Adrenal gland (tissue), 12 donors: ENCODE data around the gene RPN1. TPM values are rescaled to one million over a fixed set of nuclear protein-coding genes. Genes with fewer than 3 reads are reported as not detected.

Source experiments
- DNase-seq, 7 donors: peaks; one replicate each; pipeline ENCODE4 v3.0.0-alpha.2; 2019 to 2020
- H3K27ac ChIP-seq, 5 donors: fragments of 200-600 bp; sonication (generic) in 4 of 5; 1 replicate in 3 of 5; 2 replicates in 2 of 5; pipeline versions ENCODE4 v1.5.1 to v1.8.0; 2016 to 2020; ENCODE audit warnings: mild to moderate bottlenecking in 1 of 5
- H3K27me3 ChIP-seq: fragments of 200-600 bp; 2 replicates; pipeline ENCODE4 v1.8.0; 2021
- H3K36me3 ChIP-seq, 2 donors: fragments of 200-600 bp; replicated peaks in 1 of 2; 1 replicate in 1 of 2; 2 replicates in 1 of 2; pipeline versions ENCODE4 v1.5.1 to v1.8.0; 2018 to 2022
- H3K4me1 ChIP-seq, 2 donors: fragments of 200-600 bp; replicated peaks in 1 of 2; 1 replicate in 1 of 2; 2 replicates in 1 of 2; pipeline versions ENCODE4 v1.5.1 to v1.8.0; 2018 to 2021
- H3K4me3 ChIP-seq, 4 donors: fragments of 200-600 bp; sonication (generic) in 3 of 4; one replicate each; pipeline ENCODE4 v1.5.1; 2016 to 2018
- H3K9me3 ChIP-seq, 3 donors: fragments of 200-600 bp; sonication (generic) in 1 of 3; replicated peaks in 1 of 3; 1 replicate in 2 of 3; 2 replicates in 1 of 3; pipeline versions ENCODE4 v1.5.1 to v1.8.0; 2016 to 2021
- POLR2A ChIP-seq, 2 donors: fragments of 450-650 bp; IDR thresholded peaks; one replicate each; pipeline ENCODE4 v1.6.1; 2017; ENCODE audit warnings: antibody characterized with exemption in 2 of 2, mild to moderate bottlenecking in 2 of 2, moderate library complexity in 1 of 2
- WGBS, 4 donors: extraction: QIAGEN DNeasy Blood & Tissue Kit in 2 of 4; methylation state at CpG; one replicate each; pipeline versions ENCODE4 v1.1.5 to v1.1.7; 2013 to 2017; 5-methylcytosine and 5-hydroxymethylcytosine counted together
- intact Hi-C, 2 donors: fragments of 100-400 bp; cut with DNase I; formaldehyde crosslinking; loops; one replicate each; pipeline versions ENCODE4 v1.14.1 to v1.15.0; 2022 to 2023
- polyA plus RNA-seq, 3 donors: library from polyadenylated mRNA; stranded (reverse); fragments of 200-250 nt in 2 of 3; fragments of 350-450 nt in 1 of 3; fragmentation: Illumina TruSeq in 1 of 3; extraction: RNeasy Lipid Tissue Mini Kit (QIAGEN cat#74804) in 1 of 3; gene quantifications; one replicate each; pipeline ENCODE4 v1.2.3, GENCODE V29; 2013 to 2014
- total RNA-seq, 9 donors: library from RNA; depleted of rRNA in 4 of 9; stranded (reverse); fragments of >200 nt in 4 of 9; fragments of 120-200 nt in 1 of 9; fragmentation: NEBNext Ultra II Directional in 1 of 9; extraction: Animal tissue kit (Norgen Biotek cat#: 25700) in 1 of 9; gene quantifications; one replicate each; pipeline versions ENCODE4 v1.1.0 to v1.2.4, GENCODE V29; 2013 to 2023
- TF ChIP-seq, protein P1 (sequence below), 6 experiments: fragments of 450-650 bp in 4 of 6; fragments of 200-600 bp in 2 of 6; sonication (generic) in 1 of 6; IDR thresholded peaks; 1 replicate in 5 of 6; 2 replicates in 1 of 6; pipeline versions ENCODE4 v1.5.1 to v1.8.0; 2016 to 2021; ENCODE audit warnings: antibody characterized with exemption in 6 of 6, mild to moderate bottlenecking in 2 of 6, moderate library complexity in 1 of 6
- donor health status: healthy with polysubstance abuse.
- donor health status: Bipolar disorder and iron deficiency.
- donor health status: DM: yes; HTN: yes; CAD: no.
- donor health status: DM: no; HTN: no; CAD: no.
- donor health status: DM: no; HTN: no; CAD: no.
- donor health status: DM: yes; HTN: yes; CAD: no.

Gene RPN1
- total and polyA plus RNA-seq, 12 donors, result 35.9 to 299 (median 227) TPM

GRCh38 chr3:128616516-128617269 lies 33.9 kb downstream of the RPN1 start:
- intact Hi-C loops, result loop anchor here (5.0 to 10.0 kb wide), 3 partner anchors 58 to 231 kb away; no protein-coding TSS in a partner anchor
- TF ChIP-seq, protein P1, sequence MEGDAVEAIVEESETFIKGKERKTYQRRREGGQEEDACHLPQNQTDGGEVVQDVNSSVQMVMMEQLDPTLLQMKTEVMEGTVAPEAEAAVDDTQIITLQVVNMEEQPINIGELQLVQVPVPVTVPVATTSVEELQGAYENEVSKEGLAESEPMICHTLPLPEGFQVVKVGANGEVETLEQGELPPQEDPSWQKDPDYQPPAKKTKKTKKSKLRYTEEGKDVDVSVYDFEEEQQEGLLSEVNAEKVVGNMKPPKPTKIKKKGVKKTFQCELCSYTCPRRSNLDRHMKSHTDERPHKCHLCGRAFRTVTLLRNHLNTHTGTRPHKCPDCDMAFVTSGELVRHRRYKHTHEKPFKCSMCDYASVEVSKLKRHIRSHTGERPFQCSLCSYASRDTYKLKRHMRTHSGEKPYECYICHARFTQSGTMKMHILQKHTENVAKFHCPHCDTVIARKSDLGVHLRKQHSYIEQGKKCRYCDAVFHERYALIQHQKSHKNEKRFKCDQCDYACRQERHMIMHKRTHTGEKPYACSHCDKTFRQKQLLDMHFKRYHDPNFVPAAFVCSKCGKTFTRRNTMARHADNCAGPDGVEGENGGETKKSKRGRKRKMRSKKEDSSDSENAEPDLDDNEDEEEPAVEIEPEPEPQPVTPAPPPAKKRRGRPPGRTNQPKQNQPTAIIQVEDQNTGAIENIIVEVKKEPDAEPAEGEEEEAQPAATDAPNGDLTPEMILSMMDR (IDR thresholded peaks at IDR 0.05), result no peak
- no peak for TF ChIP-seq POLR2A (IDR thresholded peaks at IDR 0.05)
- H3K27ac ChIP-seq, result peak overlapping the region in 3 of 5 donors; percentile 68 to 91 (median 87)
- H3K27me3 ChIP-seq, result no peaks in the 10 kb centered on the region
- H3K4me1 ChIP-seq, result peaks cover 15 to 24% of the 10 kb centered on the region in 2 donors
- 76 to 96% (median 85%) methylated on average over 3 to 16 of the region's 16 CpGs for WGBS, 4 donors
- peaks cover 0 to 17% of the 10 kb centered on the region in 2 donors for H3K36me3 ChIP-seq
- H3K4me3 ChIP-seq, result peak overlapping the region in 1 of 4 donors; percentile 75
- H3K9me3 ChIP-seq, result no peaks in the 10 kb centered on the region
- peak in 2 of 7 donors; percentile 17 to 36 for DNase-seq

- intact Hi-C loops, result loop anchor here in 1 of 2 donors (10.0 kb wide), 2 partner anchors 61 to 181 kb away; no protein-coding TSS in a partner anchor
- Histone ChIP-seq H3K27ac (no peak overlapping the region), H3K4me1 (peaks cover 12 to 15% of the 10 kb centered on the region in 2 donors), H3K27me3 (no peaks in the 10 kb centered on the region), H3K9me3 (no peaks in the 10 kb centered on the region), H3K4me3 (no peak overlapping the region), H3K36me3 (no peaks in the 10 kb centered on the region)
- WGBS, 4 donors, result 82 to 100% (median 93%) methylated on average over 1 of the region's 1 CpG
- TF ChIP-seq, protein P1 (IDR thresholded peaks at IDR 0.05), result no peak
- TF ChIP-seq POLR2A (IDR thresholded peaks at IDR 0.05), result no peak
- DNase-seq, result no peak
Measured at GRCh38 chr3:128614076-128614475, 36.5 kb downstream of the RPN1 start.

DNA sequence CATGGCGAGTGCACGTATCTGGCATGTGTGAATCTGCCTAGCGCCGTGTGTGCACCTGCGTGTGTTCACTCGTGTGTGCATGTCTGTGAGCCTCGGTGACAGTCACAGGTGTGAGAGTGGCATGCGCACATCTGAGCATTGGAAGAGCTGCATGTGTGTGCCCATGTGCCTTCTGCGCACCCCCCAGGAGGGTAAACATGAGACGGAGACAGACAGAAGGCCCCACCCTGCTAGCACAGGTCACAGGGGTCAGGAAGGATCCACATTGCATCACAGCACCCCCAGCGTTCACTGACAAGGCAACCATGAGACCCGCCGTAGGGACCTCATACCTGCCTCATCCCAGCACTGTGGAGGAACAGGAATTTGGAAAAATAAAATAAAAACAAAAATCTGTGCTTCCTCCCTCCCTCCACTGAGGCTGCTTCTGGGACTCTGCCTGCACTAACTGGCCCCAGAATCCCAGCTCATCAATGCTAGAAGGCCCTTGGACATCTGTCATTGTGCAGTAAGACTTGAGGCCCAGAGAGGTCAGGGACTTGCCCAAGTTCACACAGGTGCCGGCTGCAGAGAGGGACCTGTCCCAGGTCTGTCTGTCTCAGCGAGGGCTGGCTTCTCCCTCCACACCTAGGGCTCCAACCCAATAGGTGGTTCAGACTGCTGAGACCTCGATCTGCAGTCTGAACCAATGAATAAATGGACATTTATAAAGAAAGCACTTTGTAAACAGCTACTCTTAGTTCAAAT lies 37.4 kb downstream of the RPN1 start:
- TF ChIP-seq, protein P1 (IDR thresholded peaks at IDR 0.05), result no peak
- no peak for TF ChIP-seq POLR2A (IDR thresholded peaks at IDR 0.05)
- WGBS, 4 donors, result 81 to 85% (median 84%) methylated on average over 9 to 16 of the region's 16 CpGs
- H3K4me3 ChIP-seq, result no peak overlapping the region
- no peak for DNase-seq
- H3K4me1 ChIP-seq, result peaks cover 5 to 11% of the 10 kb centered on the region in 2 donors
- H3K36me3 ChIP-seq, result no peaks in the 10 kb centered on the region
- H3K27ac ChIP-seq, result no peak overlapping the region
- no peaks in the 10 kb centered on the region for H3K9me3 ChIP-seq
- intact Hi-C loops, result loop anchor here in 1 of 2 donors (10.0 kb wide), 2 partner anchors 62 to 182 kb away; no protein-coding TSS in a partner anchor
- no peaks in the 10 kb centered on the region for H3K27me3 ChIP-seq

DNA sequence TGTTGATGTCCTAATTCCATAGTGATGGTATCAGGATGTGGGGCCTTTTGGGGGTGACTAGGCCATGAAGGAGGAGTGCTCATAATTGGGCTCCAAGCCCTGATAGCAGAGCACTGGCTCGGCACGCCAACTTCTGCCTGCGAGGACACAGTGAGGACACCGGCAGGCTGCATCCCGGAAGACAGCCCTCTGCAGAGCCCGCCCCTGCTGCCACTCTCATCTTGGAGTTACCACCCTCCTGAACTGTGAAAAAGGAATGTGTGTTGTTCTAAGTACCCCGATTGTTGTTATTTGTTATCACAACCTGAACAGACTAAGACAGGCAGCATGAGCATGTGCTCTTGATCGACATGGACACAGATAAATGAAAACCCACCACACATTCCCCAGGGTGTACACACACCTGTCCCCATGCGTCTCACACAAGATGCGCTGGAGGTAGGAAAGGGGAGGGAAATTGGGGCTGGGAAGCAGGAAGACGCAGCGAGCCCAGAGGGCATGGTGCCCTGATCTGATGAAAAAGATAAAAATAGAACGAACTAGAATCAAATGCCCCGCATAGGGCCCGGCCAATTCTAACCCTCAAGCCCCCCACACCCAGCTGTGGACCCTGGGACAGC lies 40.1 kb downstream of the RPN1 start:
- no peak overlapping the region for H3K4me3 ChIP-seq
- no peaks in the 10 kb centered on the region for H3K9me3 ChIP-seq
- H3K4me1 ChIP-seq, result peaks cover 8 to 10% of the 10 kb centered on the region in 2 donors
- no peak for TF ChIP-seq POLR2A (IDR thresholded peaks at IDR 0.05)
- TF ChIP-seq, protein P1 (IDR thresholded peaks at IDR 0.05), result no peak
- no peaks in the 10 kb centered on the region for H3K36me3 ChIP-seq
- H3K27me3 ChIP-seq, result no peaks in the 10 kb centered on the region
- 84 to 85% (median 84%) methylated on average over 12 to 15 of the region's 15 CpGs for WGBS, 4 donors
- no peak overlapping the region for H3K27ac ChIP-seq
- no peak for DNase-seq
- intact Hi-C loops, result loop anchor here in 1 of 2 donors (10.0 kb wide), 2 partner anchors 64 to 184 kb away; no protein-coding TSS in a partner anchor
